ENCODE measurements around the gene SDF4.

SDF4 gene

GRCh38 chr1:1204425-1204920 lies 27.3 kb downstream of the SDF4 start:
- peak in 2 of 10 donors; percentile 20 to 78 for DNase-seq
- intact Hi-C loops (cut with DNase I), result no loop called here

GRCh38 chr1:1203561-1204424 lies 28.0 kb downstream of the SDF4 start:
- DNase-seq, result peak in 5 of 10 donors; percentile 2 to 74 (median 68)

GRCh38 chr1:1202831-1203560 lies 28.8 kb downstream of the SDF4 start:
- DNase-seq, result peak in 3 of 10 donors; percentile 68 to 72 (median 70)
- intact Hi-C loops (cut with DNase I), result no loop called here

More at GRCh38 chr1:1203561-1204424, 28.0 kb downstream of the SDF4 start:
- intact Hi-C loops (cut with DNase I), result no loop called here

- intact Hi-C loops (cut with DNase I), result no loop called here
- peak in 6 of 10 donors; percentile 31 to 93 (median 63) for DNase-seq
Observed at GRCh38 chr1:1200876-1201810, 30.7 kb downstream of the SDF4 start.

GRCh38 chr1:1199961-1200875 lies 31.6 kb downstream of the SDF4 start:
- DNase-seq, result peak in 4 of 10 donors; percentile 6 to 79 (median 54)
- intact Hi-C loops (cut with DNase I), result loop anchor here (10.0 kb wide), 1 partner anchor 55 kb away; no protein-coding TSS in a partner anchor

- intact Hi-C loops (cut with DNase I), result loop anchor here (10.0 kb wide), 1 partner anchor 55 kb away; no protein-coding TSS in a partner anchor
- DNase-seq, result peak in 3 of 10 donors; percentile 2 to 74 (median 63)
Observed at GRCh38 chr1:1199141-1199960, 32.5 kb downstream of the SDF4 start.

- intact Hi-C loops (cut with DNase I), result loop anchor here (10.0 kb wide), 1 partner anchor 54 kb away; no protein-coding TSS in a partner anchor
- DNase-seq, result peak in 4 of 10 donors; percentile 1 to 73 (median 52)
Observed at GRCh38 chr1:1198423-1199140, 33.2 kb downstream of the SDF4 start.

GRCh38 chr1:1197551-1198422 lies 34.0 kb downstream of the SDF4 start:
- intact Hi-C loops (cut with DNase I), result loop anchor here (10.0 kb wide), 1 partner anchor 53 kb away; no protein-coding TSS in a partner anchor
- DNase-seq, result peak in 4 of 10 donors; percentile 2 to 82 (median 62)

- intact Hi-C loops (cut with DNase I), result loop anchor here (10.0 kb wide), 1 partner anchor 52 kb away; no protein-coding TSS in a partner anchor
- no peak for DNase-seq
Observed at GRCh38 chr1:1197188-1197500, 34.7 kb downstream of the SDF4 start.

GRCh38 chr1:1196431-1197187 lies 35.2 kb downstream of the SDF4 start:
- intact Hi-C loops (cut with DNase I), result loop anchor here (10.0 kb wide), 1 partner anchor 52 kb away; no protein-coding TSS in a partner anchor
- DNase-seq, result peak in 3 of 10 donors; percentile 26 to 64 (median 59)

- DNase-seq, result peak in 1 of 10 donors; percentile 19
- intact Hi-C loops (cut with DNase I), result loop anchor here (10.0 kb wide), 1 partner anchor 51 kb away; no protein-coding TSS in a partner anchor
Observed at GRCh38 chr1:1195726-1196125, 36.1 kb downstream of the SDF4 start.

GRCh38 chr1:1194723-1195122 lies 37.1 kb downstream of the SDF4 start:
- intact Hi-C loops (cut with DNase I), result loop anchor here (10.0 kb wide), 1 partner anchor 50 kb away; no protein-coding TSS in a partner anchor
- no peak for DNase-seq

- peak in 2 of 10 donors; percentile 38 to 43 for DNase-seq
- intact Hi-C loops (cut with DNase I), result loop anchor here (10.0 kb wide), 1 partner anchor 47 kb away; no protein-coding TSS in a partner anchor
Observed at GRCh38 chr1:1191734-1192133, 40.1 kb downstream of the SDF4 start.

- peak in 1 of 10 donors; percentile 3 for DNase-seq
- intact Hi-C loops (cut with DNase I), result no loop called here
Observed at GRCh38 chr1:1189111-1189510, 42.7 kb downstream of the SDF4 start.

- intact Hi-C loops (cut with DNase I), result no loop called here
- DNase-seq, result no peak
Observed at GRCh38 chr1:1187938-1188337, 43.9 kb downstream of the SDF4 start.

Measured in posterior cingulate gyrus (tissue), 11 donors.